Measurements from ENCODE around the gene ARHGEF7.

Gene ARHGEF7

GRCh38 chr13:111258637-111259036, 143.5 kb downstream of the ARHGEF7 start:
- no peak overlapping the region for H3K4me3 ChIP-seq (replicated peaks in 1 of 2; ENCODE audit: low read depth in 2 of 2, low read length in 2 of 2)
- no peak for DNase-seq (ENCODE audit: low read depth in 2 of 2)
- TF ChIP-seq CTCF (IDR thresholded peaks at IDR 0.05; ENCODE audit: low read depth, low read length), result no peak

GRCh38 chr13:111259058-111259457, 143.9 kb downstream of the ARHGEF7 start:
- no peak for TF ChIP-seq CTCF (IDR thresholded peaks at IDR 0.05; ENCODE audit: low read depth, low read length)
- no peak for DNase-seq (ENCODE audit: low read depth in 2 of 2)
- no peak overlapping the region for H3K4me3 ChIP-seq (replicated peaks in 1 of 2; ENCODE audit: low read depth in 2 of 2, low read length in 2 of 2)

- DNase-seq (ENCODE audit: low read depth in 2 of 2), result no peak
- no peak overlapping the region for H3K4me3 ChIP-seq (replicated peaks in 1 of 2; ENCODE audit: low read depth in 2 of 2, low read length in 2 of 2)
- no peak for TF ChIP-seq CTCF (IDR thresholded peaks at IDR 0.05; ENCODE audit: low read depth, low read length)
Measured at GRCh38 chr13:111261326-111261725, 146.2 kb downstream of the ARHGEF7 start.

GRCh38 chr13:111262281-111262680, 147.2 kb downstream of the ARHGEF7 start:
- no peak overlapping the region for H3K4me3 ChIP-seq (replicated peaks in 1 of 2; ENCODE audit: low read depth in 2 of 2, low read length in 2 of 2)
- DNase-seq (ENCODE audit: low read depth in 2 of 2), result no peak
- no peak for TF ChIP-seq CTCF (IDR thresholded peaks at IDR 0.05; ENCODE audit: low read depth, low read length)

GRCh38 chr13:111262715-111263114, 147.6 kb downstream of the ARHGEF7 start:
- no peak for TF ChIP-seq CTCF (IDR thresholded peaks at IDR 0.05; ENCODE audit: low read depth, low read length)
- H3K4me3 ChIP-seq (replicated peaks in 1 of 2; ENCODE audit: low read depth in 2 of 2, low read length in 2 of 2), result no peak overlapping the region
- no peak for DNase-seq (ENCODE audit: low read depth in 2 of 2)

- DNase-seq (ENCODE audit: low read depth in 2 of 2), result no peak
- TF ChIP-seq CTCF (IDR thresholded peaks at IDR 0.05; ENCODE audit: low read depth, low read length), result no peak
- no peak overlapping the region for H3K4me3 ChIP-seq (replicated peaks in 1 of 2; ENCODE audit: low read depth in 2 of 2, low read length in 2 of 2)
Measured at GRCh38 chr13:111263566-111263965, 148.5 kb downstream of the ARHGEF7 start.

GRCh38 chr13:111265006-111265700, 150.0 kb downstream of the ARHGEF7 start:
- TF ChIP-seq CTCF (IDR thresholded peaks at IDR 0.05; ENCODE audit: low read depth, low read length), result no peak
- H3K4me3 ChIP-seq (replicated peaks in 1 of 2; ENCODE audit: low read depth in 2 of 2, low read length in 2 of 2), result no peak overlapping the region
- DNase-seq (ENCODE audit: low read depth in 2 of 2), result no peak
